WERI-Rb-1 (cell line): ENCODE results near the gene PKP2.

Experiments used
- DNase-seq: peaks from one replicate; pipeline ENCODE4 v3.0.0-alpha.2; 2020
- H3K27ac ChIP-seq: fragments of 250-450 bp; sonication (Bioruptor Pico); 2 replicates; pipeline ENCODE4 v1.5.1; 2020; ENCODE audit warnings: mild to moderate bottlenecking, moderate library complexity
- H3K27me3 ChIP-seq: fragments of 250-450 bp; sonication (Bioruptor Pico); 2 replicates; pipeline ENCODE4 v1.5.1; 2021; ENCODE audit warnings: mild to moderate bottlenecking, low read depth, moderate library complexity; ENCODE audit not compliant: insufficient read depth, severe bottlenecking
- H3K36me3 ChIP-seq: fragments of 250-450 bp; sonication (Bioruptor Pico); 2 replicates; pipeline ENCODE4 v1.5.1; 2020; ENCODE audit warnings: mild to moderate bottlenecking, moderate library complexity
- H3K4me3 ChIP-seq: 2 replicates; pipeline ENCODE4 v1.5.1; 2011; ENCODE audit warnings: low read depth, mild to moderate bottlenecking, control low read depth, low read length
- H3K9me3 ChIP-seq: fragments of 250-450 bp; sonication (Bioruptor Pico); 2 replicates; pipeline ENCODE4 v1.5.1; 2021; ENCODE audit warnings: mild to moderate bottlenecking, moderate library complexity; ENCODE audit not compliant: severe bottlenecking
- CTCF ChIP-seq: IDR thresholded peaks from 2 replicates; pipeline ENCODE4 v1.5.1; 2011; ENCODE audit warnings: low read depth, mild to moderate bottlenecking, control low read depth, inconsistent platforms, low read length

Gene PKP2

GRCh38 chr12:32804301-32804700 lies 92.3 kb downstream of the PKP2 start:
- Histone ChIP-seq H3K27ac (no peak overlapping the region), H3K27me3 (no peaks in the 10 kb centered on the region), H3K4me3 (no peak overlapping the region), H3K36me3 (no peaks in the 10 kb centered on the region), H3K9me3 (no peaks in the 10 kb centered on the region)
- no peak for TF ChIP-seq CTCF
- DNase-seq, result no peak

- H3K36me3 ChIP-seq, result no peaks in the 10 kb centered on the region
- no peak for DNase-seq
- no peak overlapping the region for H3K4me3 ChIP-seq
- H3K9me3 ChIP-seq, result no peaks in the 10 kb centered on the region
- H3K27ac ChIP-seq, result no peak overlapping the region
- H3K27me3 ChIP-seq, result no peaks in the 10 kb centered on the region
- no peak for TF ChIP-seq CTCF
These were observed 95.2 kb downstream of the PKP2 start for GRCh38 chr12:32801269-32801980.

GRCh38 chr12:32794281-32794680 lies 102.3 kb downstream of the PKP2 start:
- TF ChIP-seq CTCF, result no peak
- Histone ChIP-seq H3K9me3 (no peaks in the 10 kb centered on the region), H3K36me3 (no peaks in the 10 kb centered on the region), H3K27me3 (no peaks in the 10 kb centered on the region), H3K27ac (no peak overlapping the region), H3K4me3 (no peak overlapping the region)
- no peak for DNase-seq

GRCh38 chr12:32789916-32790315 lies 106.7 kb downstream of the PKP2 start:
- Histone ChIP-seq H3K27ac (no peak overlapping the region), H3K4me3 (no peak overlapping the region), H3K9me3 (no peaks in the 10 kb centered on the region), H3K27me3 (no peaks in the 10 kb centered on the region), H3K36me3 (no peaks in the 10 kb centered on the region)
- no peak for TF ChIP-seq CTCF
- DNase-seq, result no peak

- no peaks in the 10 kb centered on the region for H3K36me3 ChIP-seq
These were observed 107.1 kb downstream of the PKP2 start for GRCh38 chr12:32789446-32789845.

More at GRCh38 chr12:32789446-32789845, 107.1 kb downstream of the PKP2 start:
- Histone ChIP-seq H3K27ac (no peak overlapping the region), H3K4me3 (no peak overlapping the region), H3K9me3 (no peaks in the 10 kb centered on the region), H3K27me3 (no peaks in the 10 kb centered on the region)
- TF ChIP-seq CTCF, result no peak
- no peak for DNase-seq
